NCI-H146 treated with DMSO at 0.1 percent for 48 hours (cell line): ENCODE measurements around the gene CERS4.
"Not testable (repeated sequence)": the region's sequence is repeated elsewhere in the genome, so short reads cannot be mapped to it uniquely, and the experiment has no call there.

ENCODE experiments used
- DNase-seq: peaks from one replicate; lab custom pipeline; 2025; ENCODE audit not compliant: unreplicated experiment; lab: John Stamatoyannopoulos, UW

Gene CERS4

GRCh38 chr19:8241646-8242045 is 32.5 kb downstream of the CERS4 start:
- no peak for DNase-seq

DNA sequence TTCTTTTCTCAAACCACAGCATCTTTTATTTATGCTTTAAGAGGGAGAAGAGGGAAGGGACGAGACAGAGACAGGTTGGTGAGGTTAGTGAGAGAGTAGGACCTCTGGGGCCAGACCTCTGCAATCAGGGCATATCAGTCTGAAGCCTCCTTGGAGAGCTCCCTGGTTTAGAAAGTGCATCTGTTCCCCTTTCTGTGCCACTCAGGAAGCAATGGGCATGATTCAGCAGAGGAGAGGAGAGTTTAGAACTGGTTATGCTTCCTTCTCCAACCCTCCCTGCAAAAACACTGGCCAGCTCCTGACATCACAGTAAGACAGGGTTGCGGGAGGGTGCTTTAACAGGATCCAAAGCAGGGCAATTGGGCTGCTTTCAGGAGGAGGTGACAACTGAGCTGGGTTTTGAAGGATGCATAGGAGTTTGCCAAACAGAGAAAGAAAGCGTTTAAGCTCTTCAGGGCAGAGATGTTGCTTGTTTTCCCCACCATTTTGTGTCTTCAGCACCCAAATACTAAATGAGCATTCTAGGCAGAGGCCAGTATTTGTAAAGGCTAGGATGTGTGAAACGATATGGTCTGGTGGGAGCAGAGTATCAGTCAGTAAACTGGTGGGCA is 33.1 kb downstream of the CERS4 start:
- no peak for DNase-seq

GRCh38 chr19:8243146-8243545 is 34.0 kb downstream of the CERS4 start:
- DNase-seq: no peak

DNA sequence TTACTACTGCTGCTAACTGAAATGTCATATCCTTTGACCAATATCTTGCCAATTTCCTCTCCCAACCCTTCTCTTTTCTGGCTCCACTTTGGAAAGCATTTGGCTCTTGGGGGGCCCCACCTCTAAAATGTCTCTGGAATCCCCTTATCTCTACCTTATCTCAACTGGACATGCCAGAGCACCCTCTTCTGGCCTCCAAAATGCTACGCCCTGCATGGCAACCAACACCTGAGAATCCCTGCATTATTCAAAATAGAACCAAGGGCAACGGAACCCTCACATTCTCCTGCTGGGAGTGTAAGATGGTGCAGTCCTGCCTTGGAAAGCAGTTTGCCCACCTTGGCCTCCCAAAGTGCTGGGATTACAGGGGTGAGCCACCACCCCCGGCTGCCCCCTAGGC is 35.3 kb downstream of the CERS4 start:
- DNase-seq: no peak

DNA sequence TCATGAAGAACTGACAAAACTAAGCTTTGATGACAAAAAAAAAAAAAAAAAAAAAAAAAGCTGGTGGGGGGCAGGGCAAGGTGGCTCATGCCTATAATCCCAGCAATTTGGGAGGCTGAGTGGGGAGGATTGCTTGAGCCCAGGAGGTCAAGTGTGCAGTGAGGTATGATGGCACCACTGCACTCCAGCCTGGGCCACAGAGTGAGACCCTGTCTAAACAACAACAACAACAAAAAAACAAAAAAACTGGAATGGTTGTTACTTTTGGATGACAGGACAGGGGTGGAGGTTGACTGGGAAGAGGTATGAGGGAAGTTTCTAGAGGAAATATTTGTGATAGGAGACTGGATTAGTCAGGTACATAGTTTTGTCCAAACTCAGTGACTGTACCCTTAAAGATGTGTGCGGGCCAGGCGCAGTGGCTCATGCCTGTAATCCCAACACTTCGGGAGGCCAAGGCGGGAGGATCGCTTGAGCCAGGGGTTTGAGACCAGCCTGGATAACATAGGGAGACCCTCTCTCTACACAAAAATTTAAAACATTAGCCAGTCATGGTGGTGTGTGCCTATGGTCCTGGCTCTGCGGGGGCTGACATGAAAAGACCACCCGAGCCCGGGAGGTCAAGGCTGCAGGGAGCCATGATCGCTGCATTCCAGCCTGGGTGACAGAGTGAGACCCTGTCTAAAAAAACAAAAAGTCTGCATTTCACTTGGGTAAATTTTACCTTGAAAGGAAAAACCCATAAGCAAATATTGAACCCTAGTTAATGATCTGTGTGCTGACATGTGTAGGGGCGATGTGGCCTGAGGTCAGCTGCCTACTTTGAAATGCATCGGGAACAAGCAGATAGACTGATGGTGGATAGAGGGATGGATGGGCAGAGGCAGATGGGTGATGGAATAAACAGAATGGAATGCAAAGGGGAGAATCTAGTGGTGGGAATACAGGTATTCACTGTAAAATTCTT is 37.0 kb downstream of the CERS4 start:
- DNase-seq: no peak

GRCh38 chr19:8247129-8247890 is 38.1 kb downstream of the CERS4 start:
- DNase-seq: not testable (repeated sequence)

DNA sequence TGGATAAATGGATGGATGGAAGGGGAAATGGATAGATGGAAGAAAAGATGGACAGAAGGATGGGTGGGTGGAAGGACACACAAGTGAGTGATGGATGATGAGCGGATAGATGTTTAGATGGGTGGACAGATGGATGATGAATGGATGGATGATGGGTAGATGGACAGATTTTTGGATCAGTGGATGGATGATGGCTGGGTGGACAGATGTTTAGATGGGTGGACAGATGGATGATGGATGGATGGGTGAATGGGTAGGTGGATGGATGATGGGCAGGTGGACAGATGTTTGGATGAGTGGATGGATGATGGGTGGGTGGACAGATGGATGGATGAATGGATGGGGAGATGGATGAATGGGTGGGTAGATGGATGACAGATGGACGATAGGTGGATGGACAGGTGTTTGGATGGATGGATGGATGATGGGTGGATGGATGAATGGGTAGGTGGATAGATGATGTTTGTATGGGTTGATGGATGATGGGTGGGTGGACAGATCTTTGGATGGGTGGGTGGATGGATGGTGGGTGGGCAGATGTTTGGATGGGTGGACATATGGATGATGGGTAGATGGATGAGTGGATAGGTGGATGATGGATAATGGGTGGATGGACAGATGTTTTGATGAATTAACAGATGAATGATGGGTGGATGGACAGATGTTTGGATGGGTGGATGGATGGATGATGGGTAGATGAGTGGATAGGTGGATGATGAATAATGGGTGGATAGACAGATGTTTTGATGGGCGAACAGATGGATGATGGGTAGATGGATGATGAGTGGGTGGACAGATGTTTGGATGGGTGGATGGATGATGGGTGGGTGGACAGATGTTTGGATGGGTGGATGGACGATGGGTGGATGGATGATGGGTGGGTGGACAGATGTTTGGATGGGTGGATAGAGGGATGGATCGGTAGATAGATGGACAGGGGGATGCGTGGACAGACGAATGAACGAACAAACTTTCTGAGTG is 39.5 kb downstream of the CERS4 start:
- DNase-seq: no peak

DNA sequence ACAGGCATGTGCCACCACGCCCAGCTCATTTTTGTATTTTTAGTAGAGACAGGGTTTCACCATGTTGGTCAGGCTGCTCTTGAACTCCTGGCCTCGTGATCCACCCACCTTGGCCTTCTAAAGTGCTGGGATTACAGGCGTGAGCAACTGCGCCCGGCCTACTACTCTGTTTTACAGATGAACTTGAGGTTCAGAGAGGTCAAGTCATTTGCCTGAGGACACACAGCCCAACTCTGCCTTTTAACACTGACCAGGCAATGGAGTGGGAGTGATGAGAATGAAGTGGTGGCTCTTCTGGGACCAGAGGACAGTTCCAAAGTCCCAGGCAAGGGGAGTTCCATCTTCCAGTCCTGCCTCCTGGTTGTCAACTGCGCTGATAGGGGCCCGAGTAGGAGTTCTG is 41.4 kb downstream of the CERS4 start:
- no peak for DNase-seq

DNA sequence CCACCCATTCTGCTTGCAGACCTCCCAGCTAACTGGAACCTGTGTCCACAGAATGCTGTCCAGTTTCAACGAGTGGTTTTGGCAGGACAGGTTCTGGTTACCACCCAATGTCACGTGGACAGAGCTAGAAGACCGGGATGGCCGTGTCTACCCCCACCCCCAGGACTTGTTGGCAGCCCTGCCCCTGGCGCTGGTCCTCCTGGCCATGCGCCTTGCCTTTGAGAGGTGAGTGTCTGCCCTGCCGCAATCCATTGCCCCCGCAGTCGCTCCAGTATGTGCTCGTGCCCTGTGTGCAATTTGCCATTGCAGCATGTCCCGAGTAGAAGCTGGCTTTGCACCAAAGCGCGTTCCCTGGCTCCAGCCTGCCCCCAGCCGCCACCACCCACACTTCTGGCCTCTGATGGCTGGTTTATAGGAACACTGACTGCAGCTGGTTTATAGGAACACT is 41.9 kb downstream of the CERS4 start:
- no peak for DNase-seq

DNA sequence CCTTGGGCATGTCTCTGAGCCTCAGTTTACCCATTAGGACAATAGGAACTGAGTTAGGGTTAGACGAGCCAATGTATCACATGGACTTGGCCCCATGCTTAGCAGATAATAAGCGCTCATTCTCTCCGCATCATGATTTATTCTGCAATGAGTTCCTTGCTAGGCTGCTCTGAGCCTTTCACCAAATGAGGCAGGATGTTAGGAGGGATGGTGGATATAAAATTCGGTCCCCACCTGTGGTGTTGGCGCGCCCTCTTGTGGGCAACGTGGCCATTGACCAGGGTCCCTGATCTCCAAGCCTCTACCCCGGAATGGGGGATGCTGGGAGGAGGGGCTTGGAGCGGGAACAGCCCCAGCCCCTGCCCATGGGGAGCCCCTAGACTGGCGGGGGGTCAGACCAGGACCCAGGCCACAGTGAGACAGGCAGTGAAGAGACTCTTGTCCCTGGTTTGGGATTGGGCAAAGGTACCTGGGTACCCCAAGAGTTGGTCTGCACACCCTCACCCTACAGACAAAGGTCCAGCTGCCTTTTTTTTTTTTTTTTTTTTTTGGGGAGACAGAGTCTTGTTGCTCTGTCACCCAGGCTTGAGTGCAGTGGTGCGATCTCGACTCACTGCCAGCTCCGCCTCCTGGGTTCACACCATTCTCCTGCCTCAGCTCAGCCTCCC is 43.9 kb downstream of the CERS4 start:
- no peak for DNase-seq

- DNase-seq: no peak
Observed at GRCh38 chr19:8253678-8254077, 44.5 kb downstream of the CERS4 start.

DNA sequence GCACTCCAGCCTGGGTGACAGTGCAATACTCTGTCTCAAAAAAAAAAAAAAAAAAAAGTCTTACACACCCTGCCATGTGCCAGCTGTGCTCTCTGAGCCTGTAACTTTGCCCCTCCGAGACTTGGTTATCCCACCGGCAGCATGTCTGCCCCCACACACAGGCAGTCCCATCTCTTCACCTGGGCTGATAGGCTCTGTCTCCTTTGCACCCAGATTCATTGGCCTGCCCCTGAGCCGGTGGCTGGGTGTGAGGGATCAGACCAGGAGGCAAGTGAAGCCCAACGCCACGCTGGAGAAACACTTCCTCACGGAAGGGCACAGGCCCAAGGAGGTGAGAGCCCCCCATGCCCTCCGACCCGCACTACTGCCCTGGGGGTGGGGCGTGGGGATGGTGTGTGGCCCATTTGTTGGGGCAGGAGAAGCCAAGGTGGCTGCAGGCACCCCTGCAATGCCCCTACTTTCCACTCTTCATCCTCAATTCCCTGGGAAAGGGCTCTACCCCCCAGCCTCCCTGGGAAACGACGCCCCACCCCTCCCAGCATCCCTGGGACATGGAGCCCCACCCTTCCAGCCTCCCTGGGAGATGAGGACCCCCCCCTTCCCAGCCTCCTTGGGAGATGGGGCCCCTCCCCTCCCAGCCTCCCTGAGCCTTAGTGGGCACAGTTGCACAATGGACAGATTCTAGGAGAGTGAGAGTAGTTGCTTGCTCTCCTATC is 45.3 kb downstream of the CERS4 start:
- no peak for DNase-seq

DNA sequence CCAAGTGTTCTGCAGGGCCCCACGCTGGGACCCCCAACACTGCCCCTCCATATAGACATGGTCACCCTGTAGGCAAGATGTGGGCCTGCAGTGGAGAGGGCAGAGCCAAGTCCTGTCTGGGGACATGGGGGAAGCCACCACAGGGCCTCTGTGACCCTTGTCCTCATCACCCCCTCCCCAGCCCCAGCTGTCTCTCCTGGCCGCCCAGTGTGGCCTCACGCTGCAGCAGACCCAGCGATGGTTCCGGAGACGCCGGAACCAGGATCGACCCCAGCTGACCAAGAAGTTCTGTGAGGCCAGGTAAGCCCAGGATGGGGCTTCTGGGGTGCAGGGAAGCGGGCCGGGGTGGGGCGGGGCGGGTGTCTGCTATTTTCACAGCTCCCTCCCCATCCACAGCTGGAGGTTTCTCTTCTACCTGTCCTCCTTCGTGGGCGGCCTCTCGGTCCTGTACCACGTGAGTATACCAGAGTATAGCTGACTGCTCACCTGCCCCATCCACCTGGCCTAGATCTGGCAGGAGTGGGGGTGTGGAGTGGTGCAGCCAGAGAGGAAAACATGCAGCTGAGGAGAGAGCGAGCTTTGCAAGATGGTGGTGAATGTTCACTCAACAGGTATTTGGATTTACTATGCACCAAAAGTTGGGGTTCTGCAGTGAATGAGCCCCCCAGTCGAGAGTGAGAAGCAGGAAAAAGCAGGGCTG is 46.4 kb downstream of the CERS4 start:
- no peak for DNase-seq

GRCh38 chr19:8256276-8257051 is 47.3 kb downstream of the CERS4 start:
- no peak for DNase-seq

- no peak for DNase-seq
Observed at GRCh38 chr19:8257052-8257443, 47.9 kb downstream of the CERS4 start.

GRCh38 chr19:8259142-8259921 is 50.2 kb downstream of the CERS4 start:
- no peak for DNase-seq

- no peak for DNase-seq
Observed at GRCh38 chr19:8259922-8260247, 50.7 kb downstream of the CERS4 start.
